GM10266 (cell line): ENCODE data around the gene CACNA2D4.

Experiments
- DNase-seq: peaks from one replicate; pipeline ENCODE4 v3.0.0; 2012; ENCODE audit errors: extremely low spot score
- CTCF ChIP-seq: IDR thresholded peaks from 2 replicates; pipeline ENCODE4 v1.5.1; 2012; ENCODE audit warnings: mild to moderate bottlenecking, low read depth; ENCODE audit not compliant: control insufficient read depth, insufficient read depth; ENCODE audit errors: missing control alignments

CACNA2D4 gene

GRCh38 chr12:1767407-1768090 lies 150.9 kb downstream of the CACNA2D4 start:
- DNase-seq: no peak
- TF ChIP-seq CTCF: no peak

GRCh38 chr12:1766110-1766509 lies 152.3 kb downstream of the CACNA2D4 start:
- no peak for DNase-seq
- TF ChIP-seq CTCF: no peak

- DNase-seq: no peak
Observed at GRCh38 chr12:1763153-1763552, 155.3 kb downstream of the CACNA2D4 start.

DNA sequence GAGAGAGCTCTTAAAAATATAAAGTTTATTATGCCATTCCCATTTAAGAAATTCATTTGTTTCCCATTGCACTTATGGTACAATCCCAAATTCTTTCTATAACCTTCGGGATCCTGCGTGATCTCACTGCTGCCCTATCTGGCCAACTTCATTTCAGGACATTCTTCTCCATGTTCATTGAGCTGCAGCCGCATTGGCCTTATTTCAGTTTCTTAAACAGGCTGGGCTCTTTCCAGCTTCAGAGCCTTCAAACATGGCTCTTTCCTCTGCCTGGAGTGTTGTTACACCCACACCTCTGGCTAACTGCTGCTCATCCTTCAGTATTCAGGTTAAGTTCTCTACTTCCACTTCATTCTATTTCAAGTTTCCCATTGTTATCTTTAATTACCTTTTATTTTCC lies 156.6 kb downstream of the CACNA2D4 start:
- no peak for DNase-seq
- TF ChIP-seq CTCF: no peak

More at GRCh38 chr12:1763153-1763552, 155.3 kb downstream of the CACNA2D4 start:
- TF ChIP-seq CTCF: no peak

DNA sequence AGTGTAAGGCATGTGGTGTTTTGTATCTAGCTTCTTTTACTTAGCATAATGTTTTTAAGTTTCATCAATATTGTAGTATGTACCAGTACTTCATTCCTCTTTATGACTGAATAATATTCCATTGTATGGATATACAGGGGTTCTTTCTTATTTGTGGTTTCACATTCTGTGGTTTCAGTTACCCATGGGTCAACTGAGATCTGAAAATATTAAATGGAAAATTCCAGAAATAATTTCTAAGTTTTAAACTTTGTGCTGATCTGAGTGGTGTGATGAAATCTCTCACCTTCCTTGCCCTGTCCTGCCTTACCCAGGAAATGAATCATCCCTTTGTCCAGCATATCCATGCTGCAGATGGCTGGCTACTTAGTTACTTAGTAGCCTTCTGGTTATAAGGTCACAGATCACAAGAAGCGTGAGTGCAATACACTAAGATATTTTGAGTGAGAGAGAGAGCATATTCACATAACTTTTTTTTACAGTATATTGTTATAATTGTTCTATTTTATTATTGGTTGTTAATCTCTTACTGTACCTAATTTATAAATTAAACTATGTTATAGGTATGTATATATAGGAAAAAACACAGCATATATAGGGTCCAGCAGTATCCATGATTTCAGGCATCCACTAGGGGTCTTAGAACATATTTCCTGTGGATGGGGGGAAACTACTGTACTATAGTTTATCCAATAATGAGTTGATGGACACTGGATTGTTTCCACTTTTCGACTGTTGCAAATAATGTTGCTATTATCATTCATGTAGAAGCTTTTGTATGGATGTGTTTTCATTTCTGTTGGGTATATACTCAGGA lies 157.7 kb downstream of the CACNA2D4 start:
- TF ChIP-seq CTCF: no peak
- DNase-seq: no peak

GRCh38 chr12:1758887-1759286 lies 159.6 kb downstream of the CACNA2D4 start:
- TF ChIP-seq CTCF: no peak
- no peak for DNase-seq

GRCh38 chr12:1758376-1758775 lies 160.1 kb downstream of the CACNA2D4 start:
- TF ChIP-seq CTCF: no peak
- DNase-seq: no peak
